HepG2 (cell line): Measurements from ENCODE around the gene TSPAN5. TPM values are rescaled to one million over a fixed set of nuclear protein-coding genes. Genes with fewer than 3 reads are reported as not detected.

ENCODE experiments used
- ATAC-seq: fragments of 200-7000 bp; cut with Tn5 transposase; 3 replicates; pipeline ENCODE4 v1.9.1; 2020; ENCODE audit warnings: mild to moderate bottlenecking, moderate library complexity
- BruUV-seq: library from RNA; stranded (reverse); fragments of 400-500 nt; replicated peaks from 2 replicates; lab custom pipeline; 2021; lab: Mats Ljungman, UMichigan
- CTCF ChIA-PET: fragments of 300-600 bp; formaldehyde crosslinking; extraction: SDS; loops from one replicate; lab custom pipeline; 2021; ENCODE audit warnings: low total read pairs, inconsistent platforms, low intra/inter-chr PET ratio; lab: Yijun Ruan, JAX
- POLR2A ChIA-PET: fragments of 350-600 bp; sonication (Branson Sonifier 250); formaldehyde crosslinking; loops from one replicate; lab custom pipeline; 2020; ENCODE audit warnings: antibody characterized with exemption, inconsistent platforms; lab: Yijun Ruan, JAX
- DNase-seq: peaks from one replicate; pipeline ENCODE4 v3.0.0-alpha.2; 2015; ENCODE audit warnings: low spot score
- FAIRE-seq: peaks from 3 replicates; lab custom pipeline; 2011; peaks lifted over from hg19 to GRCh38; lab: Jason Lieb, UNC
- H2AFZ ChIP-seq: one replicate; pipeline ENCODE4 v1.6.1; 2011; ENCODE audit warnings: low read length, inconsistent platforms
- H3K27ac ChIP-seq: fragments of 300-600 bp; 3 replicates; pipeline ENCODE4 v1.8.0; 2011; ENCODE audit warnings: mixed run types, mild to moderate bottlenecking, mixed read lengths, low read length, inconsistent platforms; ENCODE audit not compliant: insufficient read depth; ENCODE audit errors: extremely low read length
- H3K27me3 ChIP-seq, 2 experiments: fragments of 200-600 bp in 1 of 2; 2 replicates in 1 of 2; 3 replicates in 1 of 2; pipeline versions ENCODE4 v1.6.0 to v1.8.0; 2011; ENCODE audit warnings: low read length in 2 of 2, mild to moderate bottlenecking in 2 of 2, moderate library complexity in 2 of 2, inconsistent platforms in 1 of 2; ENCODE audit not compliant: insufficient read depth in 2 of 2, control insufficient read depth in 1 of 2
- H3K36me3 ChIP-seq, 2 experiments: fragments of 200-600 bp in 1 of 2; replicated peaks in 1 of 2; 2 replicates in 1 of 2; 3 replicates in 1 of 2; pipeline versions ENCODE4 v1.5.1 to v1.8.0; 2011; ENCODE audit warnings: low read length in 2 of 2, inconsistent platforms in 1 of 2; ENCODE audit not compliant: insufficient read depth in 2 of 2, control insufficient read depth in 1 of 2
- H3K4me1 ChIP-seq: 2 replicates; pipeline ENCODE4 v1.5.1; 2012; ENCODE audit warnings: low read length, inconsistent platforms; ENCODE audit not compliant: insufficient read depth
- H3K4me2 ChIP-seq: 2 replicates; pipeline ENCODE4 v1.6.0; 2011; ENCODE audit warnings: low read depth, low read length, inconsistent platforms
- H3K4me3 ChIP-seq, 3 experiments: fragments of 200-600 bp in 1 of 3; sonication (generic), shearing (Covaris generic) in 1 of 3; replicated peaks in 1 of 3; 2 replicates each; pipeline ENCODE4 v1.5.1; 2011 to 2016; ENCODE audit warnings: low read length in 3 of 3, inconsistent platforms in 2 of 3, low read depth in 2 of 3, mild to moderate bottlenecking in 2 of 3, control low read depth in 1 of 3, mixed read lengths in 1 of 3; ENCODE audit not compliant: insufficient read depth in 1 of 3
- H3K79me2 ChIP-seq: one replicate; pipeline ENCODE4 v1.6.1; 2011; ENCODE audit warnings: low read length, inconsistent platforms; ENCODE audit not compliant: insufficient read depth
- H3K9ac ChIP-seq: 2 replicates; pipeline ENCODE4 v1.6.0; 2011; ENCODE audit warnings: mild to moderate bottlenecking, low read depth, low read length, inconsistent platforms; ENCODE audit not compliant: insufficient read depth
- H3K9me3 ChIP-seq: 2 replicates; pipeline ENCODE4 v1.5.1; 2012; ENCODE audit warnings: mild to moderate bottlenecking, low read length
- H4K20me1 ChIP-seq: 2 replicates; pipeline ENCODE4 v1.6.0; 2011; ENCODE audit warnings: inconsistent platforms, mild to moderate bottlenecking, low read length, moderate library complexity; ENCODE audit not compliant: insufficient read depth
- ATAD3A ChIP-seq: sonication (generic); formaldehyde crosslinking; IDR thresholded peaks from 2 replicates; pipeline ENCODE4 v1.4.0; 2020; ENCODE audit warnings: missing genetic modification reagents
- DNMT1 ChIP-seq: sonication (generic); formaldehyde crosslinking; IDR thresholded peaks from 2 replicates; pipeline ENCODE4 v1.5.1; 2020; ENCODE audit warnings: mild to moderate bottlenecking, missing genetic modification reagents
- FOSL1 ChIP-seq: sonication (generic); formaldehyde crosslinking; IDR thresholded peaks from 2 replicates; pipeline ENCODE4 v1.9.0; 2021; ENCODE audit warnings: missing genetic modification reagents, borderline replicate concordance
- KIAA2018 ChIP-seq: sonication (generic); formaldehyde crosslinking; IDR thresholded peaks from 2 replicates; pipeline ENCODE4 v1.5.0; 2020; ENCODE audit warnings: mild to moderate bottlenecking, missing genetic modification reagents, borderline replicate concordance
- NFATC3 ChIP-seq: sonication (generic); formaldehyde crosslinking; IDR thresholded peaks from 2 replicates; pipeline ENCODE4 v1.5.1; 2020; ENCODE audit warnings: mild to moderate bottlenecking, missing genetic modification reagents
- NR2F6 ChIP-seq, 2 experiments: IDR thresholded peaks; 2 replicates each; pipeline ENCODE4 v1.6.1; 2016; ENCODE audit warnings: antibody characterized with exemption in 1 of 2, mild to moderate bottlenecking in 1 of 2
- THAP9 ChIP-seq: sonication (generic); formaldehyde crosslinking; IDR thresholded peaks from 2 replicates; pipeline ENCODE4; 2020; ENCODE audit warnings: missing genetic modification reagents, mild to moderate bottlenecking, borderline replicate concordance
- ZFP82 ChIP-seq: sonication (generic); formaldehyde crosslinking; IDR thresholded peaks from 2 replicates; pipeline ENCODE4 v1.5.1; 2020; ENCODE audit warnings: mild to moderate bottlenecking, missing genetic modification reagents, borderline replicate concordance
- ZNF430 ChIP-seq: sonication (generic); formaldehyde crosslinking; IDR thresholded peaks from 2 replicates; pipeline ENCODE4 v1.9.0; 2021; ENCODE audit warnings: mild to moderate bottlenecking, missing genetic modification reagents
- ZNF510 ChIP-seq: sonication (generic); formaldehyde crosslinking; IDR thresholded peaks from 2 replicates; pipeline ENCODE4 v1.4.0; 2020; ENCODE audit warnings: low read depth, mild to moderate bottlenecking, missing genetic modification reagents
- ZNF549 ChIP-seq: sonication (generic); formaldehyde crosslinking; IDR thresholded peaks from 2 replicates; pipeline ENCODE4 v1.5.0; 2020; ENCODE audit warnings: missing genetic modification reagents
- WGBS: methylation state at CpG from one replicate; pipeline ENCODE4 v1.1.6; 2017; ENCODE audit warnings: low lambda C conversion rate; 5-methylcytosine and 5-hydroxymethylcytosine counted together
- in situ Hi-C: cut with HindIII; loops from 2 replicates; pipeline ENCODE4 v1.10.0; 2017; ENCODE audit warnings: low pct_unique_long_range_greater_than_20kb; ENCODE audit not compliant: extremely low pct_ligation_motif_present
- intact Hi-C: fragments of 100-400 bp; cut with micrococcal nuclease; formaldehyde crosslinking; loops from one replicate; pipeline ENCODE4 v1.10.0; 2022; ENCODE audit not compliant: unreplicated experiment
- polyA plus RNA-seq, 8 experiments: library from polyadenylated mRNA; depleted of rRNA in 3 of 8; stranded (reverse) in 7 of 8; unstranded in 1 of 8; fragments of >200 nt; fragmentation: Illumina TruSeq in 4 of 8; extraction: Trizol in 4 of 8; gene quantifications; 2 replicates each; pipeline versions ENCODE4 v1.2.1 to v1.2.3, GENCODE V29; 2011 to 2016; ENCODE audit warnings: low read depth in 4 of 8, missing spikeins in 1 of 8, mixed read lengths in 1 of 8; ENCODE audit not compliant: insufficient read depth in 1 of 8
- total RNA-seq, 5 experiments: library from RNA; depleted of rRNA; stranded (reverse); fragments of >200 nt; fragmentation: Illumina TruSeq; extraction: Trizol; gene quantifications; 2 replicates each; pipeline ENCODE4 v1.2.3, GENCODE V29; 2016; ENCODE audit warnings: low read depth in 1 of 5

TSPAN5 gene
- total and polyA plus RNA-seq, 2 of the 13 experiments (the other 11 are each of a cell fraction or from before 2014, with no cell fraction given), result 0.20 to 0.53 TPM

- no peak for TF ChIP-seq NFATC3 (CRISPR knock-in tag)
- no peak for TF ChIP-seq THAP9 (CRISPR knock-in tag)
Measured at GRCh38 chr4:98544818-98545414, 113.5 kb downstream of the TSPAN5 start (continued).

GRCh38 chr4:98544141-98544817 is 114.1 kb downstream of the TSPAN5 start:
- Histone ChIP-seq H3K9me3 (no peaks in the 10 kb centered on the region), H3K27ac (no peak overlapping the region), H4K20me1 (no peaks in the 10 kb centered on the region), H3K36me3 (no peaks in the 10 kb centered on the region), H3K4me2 (no peak overlapping the region), H3K79me2 (no peaks in the 10 kb centered on the region), H3K4me1 (no peaks in the 10 kb centered on the region), H2AFZ (no peak overlapping the region), H3K4me3 (no peak overlapping the region), H3K9ac (no peak overlapping the region), H3K27me3 (no peaks in the 10 kb centered on the region; a peak in 1 of 5 replicates)
- ChIA-PET CTCF (no interaction called here), POLR2A (no interaction called here)
- ATAC-seq (no peak), FAIRE-seq (no peak), DNase-seq (no peak)
- in situ Hi-C loops (no loop called here), intact Hi-C loops (no loop called here)
- BruUV-seq, result no TSS peak
- WGBS, result 65% methylated on average over 5 of the region's 5 CpGs
- TF ChIP-seq ZNF510 (CRISPR knock-in tag), result no peak
- TF ChIP-seq ATAD3A (CRISPR knock-in tag), result no peak
- no peak for TF ChIP-seq FOSL1 (CRISPR knock-in tag)
- no peak for TF ChIP-seq NR2F6 (IDR thresholded peaks at IDR 0.05)
- TF ChIP-seq NR2F6 (CRISPR knock-in tag; IDR thresholded peaks at IDR 0.05), result no peak
- TF ChIP-seq KIAA2018, result no peak
- no peak for TF ChIP-seq ZNF430 (CRISPR knock-in tag)
- no peak for TF ChIP-seq ZNF549 (CRISPR knock-in tag)
- TF ChIP-seq ZFP82 (CRISPR knock-in tag), result no peak
- TF ChIP-seq DNMT1, result no peak
